GM12878 (cell line): ENCODE results near the gene MFSD1. TPM values are rescaled to one million over a fixed set of nuclear protein-coding genes. Genes with fewer than 3 reads are reported as not detected.

Experiments
- ATAC-seq: fragments of 200-7000 bp; cut with Tn5 transposase; 3 replicates; pipeline ENCODE4 v1.9.1; 2020; ENCODE audit warnings: mild to moderate bottlenecking, moderate library complexity
- BruUV-seq: library from RNA; stranded (reverse); fragments of 400-500 nt; replicated peaks from 2 replicates; lab custom pipeline; 2021; lab: Mats Ljungman, UMichigan
- CTCF ChIA-PET: fragments of 300-600 bp; sonication (Branson Sonifier 250); formaldehyde crosslinking; extraction: SDS; loops from one replicate; lab custom pipeline; 2021; ENCODE audit warnings: inconsistent platforms; lab: Yijun Ruan, JAX
- POLR2A ChIA-PET: fragments of 350-600 bp; formaldehyde crosslinking; extraction: SDS; loops from one replicate; lab custom pipeline; 2021; ENCODE audit warnings: inconsistent platforms; lab: Charles Lee
- RAD21 ChIA-PET: fragments of 300-600 bp; sonication (Branson Sonifier 250); formaldehyde crosslinking; loops from one replicate; lab custom pipeline; 2023; ENCODE audit warnings: antibody characterized with exemption; ENCODE audit not compliant: unreplicated experiment; lab: Charles Lee
- SMC1A ChIA-PET: fragments of 300-600 bp; sonication (Branson Sonifier 250); formaldehyde crosslinking; loops from one replicate; lab custom pipeline; 2023; ENCODE audit not compliant: unreplicated experiment, uncharacterized antibody; lab: Charles Lee
- DNase-seq: peaks from one replicate; pipeline ENCODE4 v3.0.0-alpha.2; 2011; ENCODE audit warnings: low read depth, low spot score
- FAIRE-seq: peaks from 3 replicates; lab custom pipeline; 2011; peaks lifted over from hg19 to GRCh38; lab: Jason Lieb, UNC
- H2AFZ ChIP-seq: 2 replicates; pipeline ENCODE4 v1.6.0; 2011; ENCODE audit warnings: low read depth, low read length, control low read depth; ENCODE audit not compliant: control insufficient read depth
- H3K27ac ChIP-seq: 2 replicates; pipeline ENCODE4 v1.5.1; 2011; ENCODE audit warnings: control low read depth; ENCODE audit not compliant: control insufficient read depth, insufficient read depth
- H3K27me3 ChIP-seq, 2 experiments: replicated peaks in 1 of 2; 2 replicates each; pipeline versions ENCODE4 v1.6.0 to v1.6.1; 2011; ENCODE audit warnings: low read length in 1 of 2; ENCODE audit not compliant: control insufficient read depth in 2 of 2, insufficient read depth in 2 of 2
- H3K36me3 ChIP-seq, 2 experiments: 2 replicates each; pipeline ENCODE4 v1.5.1; 2011; ENCODE audit warnings: low read length in 1 of 2; ENCODE audit not compliant: control insufficient read depth in 2 of 2, insufficient read depth in 2 of 2
- H3K4me1 ChIP-seq: 2 replicates; pipeline ENCODE4 v1.6.1; 2011; ENCODE audit warnings: mild to moderate bottlenecking, low read length, moderate library complexity, mixed read lengths; ENCODE audit not compliant: control insufficient read depth, insufficient read depth
- H3K4me2 ChIP-seq: 2 replicates; pipeline ENCODE4 v1.6.0; 2011; ENCODE audit warnings: control low read depth; ENCODE audit not compliant: control insufficient read depth, insufficient read depth
- H3K4me3 ChIP-seq: fragments of 200-600 bp; sonication (generic); 2 replicates; pipeline ENCODE4 v1.5.1; 2016
- H3K79me2 ChIP-seq: 2 replicates; pipeline ENCODE4 v1.6.0; 2011; ENCODE audit warnings: low read length; ENCODE audit not compliant: control insufficient read depth, insufficient read depth
- H3K9ac ChIP-seq: 2 replicates; pipeline ENCODE4 v1.8.0; 2011; ENCODE audit warnings: low read length, control low read depth, mixed read lengths; ENCODE audit not compliant: control insufficient read depth, insufficient read depth
- H3K9me3 ChIP-seq: replicated peaks from 3 replicates; pipeline ENCODE4 v1.5.1; 2011; ENCODE audit warnings: mild to moderate bottlenecking, low read length; ENCODE audit not compliant: control insufficient read depth, insufficient read depth
- H4K20me1 ChIP-seq: 2 replicates; pipeline ENCODE4 v1.6.0; 2011; ENCODE audit not compliant: control insufficient read depth, insufficient read depth
- SPI1 ChIP-seq: IDR thresholded peaks from 2 replicates; pipeline ENCODE4 v1.6.1; 2011; ENCODE audit warnings: low read depth, mild to moderate bottlenecking, low read length, moderate library complexity, borderline replicate concordance; ENCODE audit not compliant: insufficient read depth
- USF1 ChIP-seq: IDR thresholded peaks from 2 replicates; pipeline ENCODE4 v1.6.1; 2011; ENCODE audit warnings: borderline replicate concordance, low read depth, mild to moderate bottlenecking, moderate library complexity, mixed read lengths, low read length; ENCODE audit not compliant: insufficient read depth; ENCODE audit errors: extremely low read length
- WGBS: methylation state at CpG from one replicate; pipeline ENCODE4 v1.1.6; 2016; ENCODE audit warnings: low lambda C conversion rate; ENCODE audit not compliant: insufficient replicate concordance, insufficient coverage; ENCODE audit errors: missing lambda C conversion rate; 5-methylcytosine and 5-hydroxymethylcytosine counted together
- in situ Hi-C: fragments of 300-500 bp; cut with MboI; formaldehyde crosslinking; loops from 9 replicates; pipeline ENCODE4 v1.14.3; 2018; ENCODE audit warnings: mixed read lengths
- intact Hi-C: fragments of 100-400 bp; cut with micrococcal nuclease; formaldehyde crosslinking; loops from one replicate; pipeline ENCODE4 v1.14.2; 2022; ENCODE audit not compliant: unreplicated experiment
- polyA plus RNA-seq, 11 experiments: library from polyadenylated mRNA; depleted of rRNA in 4 of 11; unstranded in 6 of 11; stranded (reverse) in 5 of 11; fragments of >200 nt; fragmentation: Nextera tagmentation in 4 of 11; fragmentation: Illumina TruSeq in 1 of 11; extraction: Ambion mirVana in 4 of 11; extraction: Trizol in 1 of 11; gene quantifications; 1 replicate in 1 of 11; 2 replicates in 10 of 11; pipeline versions ENCODE4 v1.2.1 to v1.2.3, GENCODE V29; 2011 to 2016; ENCODE audit warnings: inconsistent platforms in 2 of 11, missing spikeins in 2 of 11, low read depth in 1 of 11
- total RNA-seq, 4 experiments: library from RNA; depleted of rRNA in 3 of 4; stranded (reverse); fragments of >200 nt in 3 of 4; fragmentation: Illumina TruSeq in 1 of 4; extraction: Trizol in 1 of 4; gene quantifications; 2 replicates each; pipeline versions ENCODE4 v1.2.1 to v1.2.3, GENCODE V29; 2013 to 2021

Gene MFSD1
- total and polyA plus RNA-seq, 10 of the 15 experiments (the other 5 are each of a cell fraction or from before 2014, with no cell fraction given), result 7.3 to 41.7 (median 28.6) TPM

DNA sequence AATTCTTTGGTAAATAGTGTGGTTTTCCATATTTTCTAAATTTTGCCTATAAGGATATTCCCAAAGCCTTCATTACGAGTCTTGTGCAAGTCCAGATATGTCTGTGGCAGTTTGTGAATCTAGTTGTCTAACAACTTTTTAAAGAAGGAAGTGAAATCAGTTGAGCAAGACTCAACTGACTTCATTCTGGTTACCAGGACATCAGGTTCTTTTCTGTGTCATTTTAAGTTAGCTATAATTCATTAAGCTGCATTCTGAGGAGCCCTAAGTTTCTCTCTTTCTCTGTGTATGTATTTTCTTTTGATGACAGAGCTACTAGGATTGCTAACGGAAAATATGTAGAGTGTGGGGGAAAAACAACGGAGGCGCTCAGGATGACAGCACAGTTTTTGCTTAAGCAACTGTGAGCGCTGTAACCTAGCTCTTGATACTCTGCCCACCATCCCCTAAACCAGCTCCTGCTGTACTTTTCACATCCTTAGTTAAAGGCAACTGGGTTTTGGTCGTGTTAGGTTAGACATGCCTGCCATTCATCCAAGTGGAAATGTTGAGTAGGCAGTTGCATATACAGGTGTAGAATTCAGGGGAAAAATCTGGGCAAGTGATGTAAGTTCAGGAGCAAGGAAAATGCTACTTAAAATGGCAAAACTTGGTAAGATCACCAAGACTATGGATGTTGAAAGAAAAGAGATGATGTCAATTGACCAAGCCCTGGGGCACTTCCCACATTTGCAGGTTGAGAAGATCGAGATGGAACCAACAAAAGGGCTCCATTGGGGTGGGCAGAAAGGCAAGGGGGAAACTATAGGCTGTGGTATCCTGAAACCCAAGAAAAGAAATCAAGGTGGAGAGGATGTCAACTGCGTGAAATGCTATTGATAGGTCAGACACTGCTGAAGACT, 9.2 kb downstream of the MFSD1 start:
- H3K27ac ChIP-seq, result no peak overlapping the region
- H3K4me3 ChIP-seq, result no peak overlapping the region
- H3K9ac ChIP-seq, result no peak overlapping the region
- BruUV-seq, result no TSS peak
- no peak for DNase-seq
- H4K20me1 ChIP-seq, result no peaks in the 10 kb centered on the region
- WGBS, result 67% methylated on average over 8 of the region's 8 CpGs
- ChIA-PET RAD21 (interaction anchor here (0.7 kb wide), 1 partner anchor 16 kb away, joined by 3 read pairs; no protein-coding TSS in a partner anchor), SMC1A (interaction anchor here (0.6 to 1.9 kb wide), 4 partner anchors 8 to 235 kb away, joined by 3 to 6 read pairs (median 4); no protein-coding TSS in a partner anchor), CTCF (interaction anchor here (0.5 to 3.0 kb wide), 6 partner anchors 9 to 868 kb away, joined by 3 to 12 read pairs (median 4); partner anchors contain the start of gene MFSD1), POLR2A (interaction anchor here (1.6 kb wide), 1 partner anchor 9 kb away, joined by 4 read pairs; the partner anchor contains the start of gene MFSD1)
- no peaks in the 10 kb centered on the region for H3K9me3 ChIP-seq
- intact Hi-C loops (no loop called here), in situ Hi-C loops (no loop called here)
- H3K36me3 ChIP-seq, result peaks cover 3 to 6% of the 10 kb centered on the region in 2 experiments; a peak in 3 of 4 replicates
- TF ChIP-seq SPI1 (peak; percentile 54; the same call in 1 of the 2 replicates), USF1 (no peak)
- H3K4me2 ChIP-seq, result no peak overlapping the region
- H2AFZ ChIP-seq, result no peak overlapping the region
- ATAC-seq, result peak; percentile 31; the same call in 1 of the 3 replicates
- H3K79me2 ChIP-seq, result no peaks in the 10 kb centered on the region
- FAIRE-seq, result no peak
- no peaks in the 10 kb centered on the region for H3K27me3 ChIP-seq
- H3K4me1 ChIP-seq, result no peaks in the 10 kb centered on the region; the same call in 1 of the 2 replicates
